ENCODE results near the gene PUS10. TPM values are rescaled to one million over a fixed set of nuclear protein-coding genes. Genes with fewer than 3 reads are reported as not detected.
"Not testable (repeated sequence)": the region's sequence is repeated elsewhere in the genome, so short reads cannot be mapped to it uniquely, and the experiment has no call there.

The PUS10 gene
- total RNA-seq, 2 donors from 2014 or later: 3.6 to 15.6 TPM

GRCh38 chr2:60989259-60989658 is 28.8 kb downstream of the PUS10 start:
- no peak for DNase-seq
- 68 to 71% methylated on average over 2 of the region's 2 CpGs for WGBS, 2 donors
- no peaks in the 10 kb centered on the region for H3K4me1 ChIP-seq

DNA sequence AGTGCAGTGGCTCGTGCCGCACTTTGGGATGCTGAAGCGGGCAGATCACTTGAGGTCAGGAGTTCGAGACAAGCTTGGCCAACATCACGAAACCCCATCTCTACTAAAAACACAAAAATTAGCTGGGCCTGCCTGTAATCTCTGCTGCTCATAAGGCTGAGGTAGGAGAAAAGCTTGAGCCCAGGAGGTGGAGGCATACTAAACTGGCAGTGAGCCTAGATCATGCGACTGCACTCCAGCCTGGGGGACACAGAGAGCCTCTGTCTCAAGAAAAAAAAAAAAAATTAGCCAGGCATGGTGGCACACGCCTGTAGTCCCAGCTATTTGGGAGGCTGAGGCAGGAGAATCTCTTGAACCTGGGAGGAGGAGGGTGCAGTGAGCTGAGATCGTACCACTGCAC is 30.4 kb downstream of the PUS10 start:
- DNase-seq; H3K4me3 ChIP-seq; H3K4me1 ChIP-seq; H3K36me3 ChIP-seq (replicated peaks in 1 of 2; ENCODE audit: insufficient read depth in 1 of 2, low read depth in 2 of 2); intact Hi-C loops (cut with DNase I); ATAC-seq; H3K9me3 ChIP-seq; H3K27ac ChIP-seq; H3K27me3 ChIP-seq: not testable (repeated sequence)
- 96% methylated on average over 8 of the region's 8 CpGs for WGBS, 2 donors

More at GRCh38 chr2:60989259-60989658, 28.8 kb downstream of the PUS10 start:
- ATAC-seq: no peak
- no peak for TF ChIP-seq POLR2A (IDR thresholded peaks at IDR 0.05)
- TF ChIP-seq CTCF (IDR thresholded peaks at IDR 0.05): no peak
- Histone ChIP-seq H3K27me3 (no peaks in the 10 kb centered on the region), H3K27ac (no peak overlapping the region), H3K9me3 (peaks cover 0 to 8% (median 0%) of the 10 kb centered on the region in 3 donors), H3K4me3 (no peak overlapping the region), H3K36me3 (replicated peaks in 1 of 2; ENCODE audit: insufficient read depth in 1 of 2, low read depth in 2 of 2) (no peaks in the 10 kb centered on the region)
- intact Hi-C loops (cut with DNase I): no loop called here

DNA sequence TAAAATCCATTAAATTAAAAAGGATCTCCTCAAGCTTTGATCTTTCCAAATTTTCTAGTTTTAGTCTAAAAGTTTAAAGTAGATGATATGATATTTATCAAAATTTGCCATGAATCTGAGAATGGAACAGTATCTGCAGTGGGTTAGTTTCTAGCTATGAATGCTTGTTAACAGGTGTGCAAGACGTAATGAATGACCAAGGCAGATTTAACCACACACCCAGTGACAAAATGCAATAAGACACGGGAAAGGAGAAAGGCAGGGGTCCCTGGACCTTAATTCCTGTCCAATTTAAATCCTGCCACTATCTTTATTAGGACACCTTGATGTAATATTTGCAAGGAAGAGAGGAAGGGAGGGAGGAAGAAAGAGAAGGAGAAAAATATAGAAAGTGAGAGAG is 31.0 kb downstream of the PUS10 start:
- Histone ChIP-seq H3K9me3 (peaks cover 0 to 6% (median 0%) of the 10 kb centered on the region in 3 donors), H3K4me3 (no peak overlapping the region), H3K4me1 (no peaks in the 10 kb centered on the region), H3K36me3 (replicated peaks in 1 of 2; ENCODE audit: insufficient read depth in 1 of 2, low read depth in 2 of 2) (no peaks in the 10 kb centered on the region), H3K27ac (no peak overlapping the region), H3K27me3 (no peaks in the 10 kb centered on the region)
- ATAC-seq (no peak), DNase-seq (no peak)
- TF ChIP-seq CTCF (IDR thresholded peaks at IDR 0.05): no peak
- no peak for TF ChIP-seq POLR2A (IDR thresholded peaks at IDR 0.05)
- 81 to 87% methylated on average over 2 of the region's 2 CpGs for WGBS, 2 donors
- intact Hi-C loops (cut with DNase I): no loop called here

- Histone ChIP-seq H3K4me3 (no peak overlapping the region), H3K27ac (no peak overlapping the region), H3K36me3 (replicated peaks in 1 of 2; ENCODE audit: insufficient read depth in 1 of 2, low read depth in 2 of 2) (no peaks in the 10 kb centered on the region), H3K9me3 (no peaks in the 10 kb centered on the region), H3K27me3 (no peaks in the 10 kb centered on the region), H3K4me1 (no peaks in the 10 kb centered on the region)
- DNase-seq: no peak
- TF ChIP-seq CTCF (IDR thresholded peaks at IDR 0.05): no peak
- no peak for TF ChIP-seq POLR2A (IDR thresholded peaks at IDR 0.05)
- intact Hi-C loops (cut with DNase I): no loop called here
- no peak for ATAC-seq
- WGBS, 2 donors: 76 to 82% methylated on average over 1 of the region's 1 CpG
These were observed 33.3 kb downstream of the PUS10 start for GRCh38 chr2:60984720-60985119.

DNA sequence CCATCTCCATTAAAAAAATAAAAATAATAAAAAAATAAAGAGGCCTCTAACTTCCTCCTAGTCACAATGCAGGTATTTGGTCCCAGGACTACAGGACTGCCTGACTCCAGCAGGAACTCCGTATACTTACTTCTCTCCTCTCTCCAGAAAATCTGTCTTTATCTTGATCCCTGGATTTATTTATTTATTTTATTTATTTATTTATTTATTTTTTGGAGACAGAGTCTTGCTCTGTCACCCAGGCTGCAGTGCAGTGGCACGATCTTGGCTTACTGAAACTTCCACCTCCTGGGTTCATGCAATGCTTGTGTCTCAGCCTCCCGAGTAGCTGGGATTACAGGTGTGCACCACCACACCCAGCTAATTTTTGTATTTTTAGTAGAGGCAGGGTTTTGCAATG is 36.0 kb downstream of the PUS10 start:
- H3K9me3 ChIP-seq; H3K4me1 ChIP-seq; H3K27ac ChIP-seq; H3K36me3 ChIP-seq (replicated peaks in 1 of 2; ENCODE audit: insufficient read depth in 1 of 2, low read depth in 2 of 2); H3K27me3 ChIP-seq; intact Hi-C loops (cut with DNase I); ATAC-seq; H3K4me3 ChIP-seq; DNase-seq: not testable (repeated sequence)
- 98% methylated on average over 3 of the region's 3 CpGs for WGBS, 2 donors

DNA sequence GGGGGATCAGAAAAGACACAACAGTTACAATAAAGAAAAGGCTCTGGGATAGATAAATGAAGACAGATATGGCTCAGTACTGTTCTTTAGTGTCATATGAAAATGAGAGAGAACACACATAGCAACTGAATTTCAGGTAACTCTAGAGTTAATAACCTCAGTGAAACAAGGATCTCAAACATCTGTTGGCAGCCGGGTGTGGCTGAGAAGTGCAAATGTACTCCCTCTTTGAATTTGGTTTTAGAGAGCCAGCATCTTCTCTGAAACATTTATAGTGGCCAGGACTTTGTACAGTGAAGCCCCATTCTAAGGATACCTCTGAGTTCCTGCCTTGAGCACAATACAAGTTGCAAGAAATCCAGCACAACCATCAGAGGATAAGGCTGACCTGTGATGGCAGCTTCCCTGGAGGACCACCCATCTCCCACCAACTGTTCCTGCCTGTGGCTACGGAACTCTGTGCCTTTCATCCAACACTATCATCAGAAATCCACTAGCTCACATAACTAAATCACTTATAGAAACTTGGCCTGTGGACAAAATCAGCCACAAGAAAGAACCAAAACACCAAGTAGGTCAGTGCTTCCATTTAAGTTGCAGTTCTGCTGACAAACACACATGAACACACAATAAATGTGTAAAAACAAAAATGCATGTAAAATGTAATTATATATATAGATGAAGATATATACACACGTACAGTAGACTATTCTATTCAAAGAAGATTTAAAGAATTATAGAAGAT is 37.8 kb downstream of the PUS10 start:
- ATAC-seq: no peak

More for the DNA sequence above, 37.8 kb downstream of the PUS10 start:
- Histone ChIP-seq H3K36me3 (replicated peaks in 1 of 2; ENCODE audit: insufficient read depth in 1 of 2, low read depth in 2 of 2) (no peaks in the 10 kb centered on the region), H3K4me1 (peaks cover 13% of the 10 kb centered on the region), H3K27ac (no peak overlapping the region), H3K4me3 (no peak overlapping the region), H3K9me3 (no peaks in the 10 kb centered on the region), H3K27me3 (no peaks in the 10 kb centered on the region)
- DNase-seq: no peak
- intact Hi-C loops (cut with DNase I): no loop called here
- TF ChIP-seq CTCF (IDR thresholded peaks at IDR 0.05): no peak
- WGBS, 2 donors: 81 to 82% methylated on average over 3 of the region's 3 CpGs

Measured in body of pancreas (tissue), 4 donors.